CD14-positive monocyte (primary cell): ENCODE data around the gene ZXDA. TPM values are rescaled to one million over a fixed set of nuclear protein-coding genes. Genes with fewer than 3 reads are reported as not detected.

Experiments
- DNase-seq, 3 donors: peaks; one replicate each; pipeline ENCODE4 v3.0.0-alpha.2; 2011 to 2022
- H2AFZ ChIP-seq: 2 replicates; pipeline ENCODE4 v1.6.0; 2012; ENCODE audit warnings: mild to moderate bottlenecking, low read depth, low read length, inconsistent platforms; ENCODE audit not compliant: insufficient read depth, poor library complexity, severe bottlenecking
- H3K27ac ChIP-seq, 2 donors: 1 replicate in 1 of 2; 2 replicates in 1 of 2; pipeline ENCODE4 v1.5.1; 2012 to 2013; ENCODE audit warnings: low read length in 2 of 2, control low read depth in 1 of 2, inconsistent platforms in 1 of 2, low read depth in 1 of 2, mild to moderate bottlenecking in 1 of 2
- H3K27me3 ChIP-seq, 2 donors: one replicate each; pipeline versions ENCODE4 v1.6.0 to v1.6.1; 2011 to 2013; ENCODE audit warnings: low read length in 2 of 2; ENCODE audit not compliant: control insufficient read depth in 2 of 2, insufficient read depth in 2 of 2
- H3K36me3 ChIP-seq, 2 donors: replicated peaks in 1 of 2; 1 replicate in 1 of 2; 2 replicates in 1 of 2; pipeline versions ENCODE4 v1.5.1 to v1.6.1; 2012 to 2013; ENCODE audit warnings: low read length in 2 of 2, control low read depth in 1 of 2, inconsistent platforms in 1 of 2, mild to moderate bottlenecking in 1 of 2; ENCODE audit not compliant: insufficient read depth in 2 of 2, control insufficient read depth in 1 of 2
- H3K4me1 ChIP-seq, 2 donors: 1 replicate in 1 of 2; 2 replicates in 1 of 2; pipeline versions ENCODE4 v1.5.1 to v1.6.1; 2012 to 2013; ENCODE audit warnings: low read length in 2 of 2, control low read depth in 1 of 2, inconsistent platforms in 1 of 2, mild to moderate bottlenecking in 1 of 2, moderate library complexity in 1 of 2; ENCODE audit not compliant: insufficient read depth in 2 of 2, control insufficient read depth in 1 of 2
- H3K4me2 ChIP-seq: replicated peaks from 2 replicates; pipeline ENCODE3; 2012; ENCODE audit warnings: low read length, moderate library complexity, mild to moderate bottlenecking; ENCODE audit not compliant: poor library complexity, severe bottlenecking; ENCODE audit errors: extremely low read depth
- H3K4me3 ChIP-seq, 3 experiments: fragments of 200-600 bp in 1 of 3; sonication (generic) in 1 of 3; replicated peaks in 1 of 3; 1 replicate in 2 of 3; 2 replicates in 1 of 3; pipeline ENCODE4 v1.5.1; 2011 to 2013; ENCODE audit warnings: low read length in 3 of 3, mild to moderate bottlenecking in 3 of 3, control low read depth in 2 of 3, low read depth in 2 of 3, inconsistent platforms in 1 of 3, moderate library complexity in 1 of 3
- H3K79me2 ChIP-seq: 2 replicates; pipeline ENCODE4 v1.6.0; 2012; ENCODE audit warnings: mild to moderate bottlenecking, control low read depth, inconsistent platforms, low read length, moderate library complexity; ENCODE audit not compliant: insufficient read depth
- H3K9ac ChIP-seq: 2 replicates; pipeline ENCODE4 v1.6.0; 2017; ENCODE audit warnings: low read length, mild to moderate bottlenecking; ENCODE audit not compliant: insufficient read depth, poor library complexity, severe bottlenecking
- H3K9me3 ChIP-seq, 2 donors: replicated peaks in 1 of 2; 1 replicate in 1 of 2; 2 replicates in 1 of 2; pipeline versions ENCODE4 v1.5.1 to v1.6.1; 2012 to 2013; ENCODE audit warnings: low read length in 2 of 2, control low read depth in 1 of 2; ENCODE audit not compliant: control insufficient read depth in 1 of 2, insufficient read depth in 1 of 2
- H4K20me1 ChIP-seq: 2 replicates; pipeline ENCODE4 v1.6.0; 2012; ENCODE audit warnings: mild to moderate bottlenecking, low read length, control low read depth, moderate library complexity; ENCODE audit not compliant: insufficient read depth
- H3K27ac Mint-ChIP-seq, 7 donors: one replicate each; pipeline ENCODE4 v1.8.0; 2020; ENCODE audit warnings: mild to moderate bottlenecking in 7 of 7, mixed read lengths in 7 of 7, moderate library complexity in 6 of 7, inconsistent platforms in 2 of 7
- H3K27me3 Mint-ChIP-seq, 3 donors: one replicate each; pipeline ENCODE4 v1.8.0; 2021 to 2022; ENCODE audit warnings: low read depth in 3 of 3, mild to moderate bottlenecking in 3 of 3, mixed read lengths in 3 of 3, moderate library complexity in 3 of 3, inconsistent platforms in 1 of 3
- H3K36me3 Mint-ChIP-seq, 2 donors: one replicate each; pipeline ENCODE4 v1.8.0; 2020; ENCODE audit warnings: mixed read lengths in 2 of 2, inconsistent platforms in 1 of 2, mild to moderate bottlenecking in 1 of 2
- H3K4me1 Mint-ChIP-seq: one replicate; pipeline ENCODE4 v1.8.0; 2020; ENCODE audit warnings: mild to moderate bottlenecking, mixed read lengths
- H3K4me3 Mint-ChIP-seq, 2 donors: one replicate each; pipeline ENCODE4 v1.8.0; 2020; ENCODE audit warnings: mild to moderate bottlenecking in 2 of 2, mixed read lengths in 2 of 2, moderate library complexity in 1 of 2
- H3K9me3 Mint-ChIP-seq, 7 donors: one replicate each; pipeline ENCODE4 v1.8.0; 2020 to 2022; ENCODE audit warnings: mixed read lengths in 7 of 7, mild to moderate bottlenecking in 6 of 7, moderate library complexity in 6 of 7, inconsistent platforms in 2 of 7
- CTCF ChIP-seq: fragments of 200-600 bp; IDR thresholded peaks from one replicate; pipeline ENCODE4 v1.8.0; 2022; ENCODE audit warnings: antibody characterized with exemption, mild to moderate bottlenecking
- WGBS: methylation state at CpG from one replicate; pipeline ENCODE4 v1.1.5; 2013; ENCODE audit warnings: missing lambda C conversion rate; ENCODE audit not compliant: insufficient coverage; 5-methylcytosine and 5-hydroxymethylcytosine counted together
- intact Hi-C, 2 donors: fragments of 100-400 bp; cut with micrococcal nuclease; formaldehyde crosslinking; loops; one replicate each; pipeline versions ENCODE4 v1.15.0 to v1.15.1; 2023
- polyA plus RNA-seq, 3 donors: library from polyadenylated mRNA; depleted of rRNA in 1 of 3; unstranded in 2 of 3; stranded (reverse) in 1 of 3; fragments of 300-500 nt in 2 of 3; fragments of >200 nt in 1 of 3; fragmentation: Illumina TruSeq in 2 of 3; gene quantifications; 1 replicate in 2 of 3; 2 replicates in 1 of 3; pipeline ENCODE4 v1.2.3, GENCODE V29; 2012 to 2021

ZXDA gene
- polyA plus RNA-seq, 3 donors: 0.89 to 1.3 (median 1.0) TPM

DNA sequence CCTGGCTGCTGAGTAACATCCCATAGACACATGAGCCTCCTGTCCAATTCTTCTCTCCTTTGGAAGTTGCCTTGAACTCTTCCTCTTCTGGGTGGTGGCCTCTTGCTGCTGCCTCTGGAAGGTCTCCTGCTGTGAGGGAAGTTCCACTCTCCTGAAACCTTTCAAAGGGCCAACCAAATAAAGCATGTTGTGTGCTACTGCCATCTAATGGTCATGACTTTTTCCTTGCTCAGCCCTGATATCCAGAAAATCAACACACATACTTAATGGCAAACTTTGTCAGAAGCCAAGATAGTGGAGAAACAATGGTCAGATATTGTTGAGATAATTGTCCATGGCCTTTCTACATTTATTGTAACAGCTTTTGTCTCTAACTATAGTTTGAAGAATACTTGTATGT, 19.1 kb upstream of the ZXDA start:
- no peaks in the 10 kb centered on the region for H3K79me2 ChIP-seq
- peaks cover 0 to 4% (median 0%) of the 10 kb centered on the region in 7 donors for H3K9me3 Mint-ChIP-seq
- no peak overlapping the region for H3K4me3 Mint-ChIP-seq
- no peak overlapping the region for H3K27ac Mint-ChIP-seq
- no peaks in the 10 kb centered on the region for H4K20me1 ChIP-seq
- H3K9me3 ChIP-seq: no peaks in the 10 kb centered on the region
- intact Hi-C loops: loop anchor here (10.0 kb wide), 2 partner anchors 105 to 355 kb away; no protein-coding TSS in a partner anchor
- no peaks in the 10 kb centered on the region for H3K4me1 ChIP-seq
- DNase-seq: peak in 1 of 3 donors; percentile 22
- peak; percentile 27 for TF ChIP-seq CTCF
- no peaks in the 10 kb centered on the region for H3K36me3 Mint-ChIP-seq
- no peak overlapping the region for H3K4me2 ChIP-seq
- H2AFZ ChIP-seq: no peak overlapping the region
- no peak overlapping the region for H3K9ac ChIP-seq
- H3K4me3 ChIP-seq: no peak overlapping the region
- H3K4me1 Mint-ChIP-seq: no peaks in the 10 kb centered on the region
- no peaks in the 10 kb centered on the region for H3K36me3 ChIP-seq
- no peak overlapping the region for H3K27ac ChIP-seq
- H3K27me3 Mint-ChIP-seq: no peaks in the 10 kb centered on the region
- H3K27me3 ChIP-seq: no peaks in the 10 kb centered on the region

DNA sequence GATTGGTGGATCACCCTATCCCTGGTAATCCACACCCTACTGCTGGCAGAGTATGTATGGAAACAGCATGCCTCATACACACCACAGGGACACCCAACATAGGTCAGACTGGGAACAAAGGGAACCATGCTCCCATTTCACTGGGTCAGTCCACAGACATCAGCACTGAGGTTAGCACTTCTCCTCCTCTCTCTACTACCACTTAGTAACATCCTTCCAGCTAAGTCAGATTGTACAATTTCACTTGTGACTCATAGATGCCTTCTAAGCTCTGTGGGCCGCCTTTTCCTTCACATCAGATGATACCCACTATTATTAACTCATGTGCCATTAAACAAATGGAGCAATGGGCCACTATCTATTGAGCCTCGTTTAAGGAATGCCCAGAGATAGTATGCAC, 15.5 kb upstream of the ZXDA start:
- Histone ChIP-seq H3K4me2 (no peak overlapping the region), H3K4me3 (no peak overlapping the region), H3K27ac (no peak overlapping the region), H4K20me1 (no peaks in the 10 kb centered on the region), H3K36me3 (no peaks in the 10 kb centered on the region), H3K27me3 (no peaks in the 10 kb centered on the region), H3K79me2 (no peaks in the 10 kb centered on the region), H2AFZ (no peak overlapping the region), H3K9me3 (no peaks in the 10 kb centered on the region), H3K4me1 (no peaks in the 10 kb centered on the region), H3K9ac (no peak overlapping the region)
- Mint-ChIP-seq H3K4me1 (no peaks in the 10 kb centered on the region), H3K27ac (no peak overlapping the region), H3K27me3 (no peaks in the 10 kb centered on the region), H3K36me3 (no peaks in the 10 kb centered on the region), H3K9me3 (no peaks in the 10 kb centered on the region), H3K4me3 (no peak overlapping the region)
- TF ChIP-seq CTCF: no peak
- WGBS: 100% methylated on average over 1 of the region's 2 CpGs
- intact Hi-C loops: loop anchor here (10.0 kb wide), 2 partner anchors 101 to 351 kb away; no protein-coding TSS in a partner anchor
- DNase-seq: no peak
